Measurements from ENCODE around the gene INAFM1. TPM values are rescaled to one million over a fixed set of nuclear protein-coding genes. Genes with fewer than 3 reads are reported as not detected.
"Not testable (repeated sequence)": the region's sequence is repeated elsewhere in the genome, so short reads cannot be mapped to it uniquely, and the experiment has no call there.

Gene INAFM1
- polyA plus RNA-seq, 4 donors, result 6.5 to 11.7 (median 7.6) TPM

DNA sequence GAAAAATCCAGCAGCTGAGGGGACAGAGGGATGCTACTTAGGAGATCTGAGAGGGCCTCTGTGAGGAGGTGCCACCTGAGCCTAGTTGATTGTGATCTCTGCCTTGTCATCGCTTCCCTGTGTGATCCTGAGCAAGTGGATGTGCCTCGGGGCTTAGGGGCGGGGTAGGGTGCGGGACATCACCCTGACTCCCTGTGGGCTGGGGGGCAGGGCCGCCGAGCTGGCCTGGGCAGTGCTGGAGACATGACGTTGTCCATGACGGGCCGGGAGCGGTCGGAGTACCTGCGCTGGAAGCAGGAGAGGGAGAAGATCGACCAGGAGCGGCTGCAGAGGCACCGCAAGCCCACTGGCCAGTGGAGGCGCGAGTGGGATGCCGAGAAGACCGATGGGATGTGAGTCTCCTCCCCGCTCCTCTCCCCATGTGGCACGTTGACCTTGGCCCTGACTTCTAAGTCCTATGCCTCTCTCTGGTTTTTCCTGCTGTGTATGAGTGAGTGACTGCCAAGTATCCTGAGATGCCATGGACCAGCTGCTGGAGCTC, 8.2 kb upstream of the INAFM1 start:
- DNase-seq (ENCODE audit: low read depth in 4 of 4, low spot score in 3 of 4), result no peak

DNA sequence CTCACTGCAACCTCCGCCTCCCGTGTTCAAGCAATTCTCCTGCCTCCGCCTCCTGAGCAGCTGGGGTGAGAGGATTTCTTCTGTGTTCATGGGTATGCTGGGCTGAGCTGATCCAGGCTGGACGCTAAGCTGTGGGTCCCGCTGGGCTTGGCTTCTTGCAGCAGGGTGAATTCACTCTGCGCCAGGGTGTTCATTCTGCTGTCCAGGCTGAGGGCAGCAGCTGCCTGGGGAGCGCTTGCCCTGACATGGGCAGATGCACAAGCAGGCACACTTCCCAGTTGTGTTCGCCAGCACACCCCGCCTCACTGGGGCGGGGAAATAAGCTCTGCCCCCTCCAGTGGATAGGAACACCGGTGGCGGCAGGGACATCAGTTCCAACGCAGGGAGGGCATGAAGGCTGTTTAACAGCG, 7.3 kb upstream of the INAFM1 start:
- DNase-seq (ENCODE audit: low read depth in 4 of 4, low spot score in 3 of 4), result no peak

DNA sequence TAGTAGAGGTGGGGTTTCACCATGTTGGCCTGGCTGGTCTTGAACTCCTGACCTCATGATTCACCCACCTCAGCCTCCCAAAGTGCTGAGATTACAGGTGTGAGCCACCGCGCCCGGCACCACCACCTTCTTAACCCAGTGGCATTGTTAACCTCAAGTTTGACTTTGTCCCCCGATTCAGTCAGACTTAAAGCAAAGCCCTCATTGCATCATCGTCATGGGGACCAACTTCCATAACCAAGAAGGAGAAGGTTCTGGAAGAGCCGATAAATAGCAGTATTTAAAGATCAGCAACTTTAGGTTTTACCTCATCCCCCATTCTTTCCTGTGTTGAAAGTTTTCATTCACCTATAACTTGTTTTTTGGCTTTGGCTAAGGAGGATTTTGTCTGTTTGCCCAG, 6.7 kb upstream of the INAFM1 start:
- no peak for DNase-seq (ENCODE audit: low read depth in 4 of 4, low spot score in 3 of 4)

DNA sequence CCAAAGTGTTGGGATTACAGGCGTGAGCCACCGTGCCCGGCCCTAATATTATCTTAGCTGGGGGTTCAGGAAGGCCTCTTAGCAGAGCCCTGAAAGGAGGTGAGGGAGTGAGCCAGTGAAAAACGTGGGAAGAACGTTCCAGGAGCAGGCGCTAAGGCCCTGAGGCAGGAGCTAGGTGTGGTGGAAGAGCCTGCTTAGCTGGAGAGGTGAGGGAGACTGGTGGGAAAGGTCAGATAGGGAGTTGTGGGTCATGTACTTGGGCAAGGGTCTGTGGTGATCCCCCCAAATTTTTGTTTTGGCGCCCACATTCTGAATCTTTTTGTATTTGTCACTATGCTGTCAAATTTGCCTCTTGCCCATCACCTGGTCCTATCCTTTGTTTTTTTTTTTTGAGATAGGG, 5.1 kb upstream of the INAFM1 start:
- DNase-seq (ENCODE audit: low read depth in 4 of 4, low spot score in 3 of 4), result no peak

DNA sequence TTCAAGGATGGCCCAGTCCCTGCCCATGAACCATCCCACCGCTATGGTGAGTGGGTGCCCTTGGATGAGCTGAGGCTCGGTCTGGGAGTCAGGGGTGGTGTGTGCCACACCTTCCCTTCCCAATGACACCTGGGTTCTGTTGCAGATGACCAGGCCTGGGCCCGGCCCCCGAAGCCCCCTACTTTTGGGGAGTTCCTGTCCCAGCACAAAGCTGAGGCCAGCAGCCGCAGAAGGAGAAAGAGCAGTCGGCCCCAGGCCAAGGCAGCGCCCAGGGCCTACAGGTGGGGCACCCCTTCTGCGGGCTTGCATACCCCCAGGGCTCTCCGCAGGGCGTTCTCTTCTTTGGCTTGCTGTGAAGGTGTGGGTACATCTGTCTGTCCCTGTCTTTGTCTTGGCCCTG, 4.3 kb upstream of the INAFM1 start:
- DNase-seq (ENCODE audit: low read depth in 4 of 4, low spot score in 3 of 4), result no peak

DNA sequence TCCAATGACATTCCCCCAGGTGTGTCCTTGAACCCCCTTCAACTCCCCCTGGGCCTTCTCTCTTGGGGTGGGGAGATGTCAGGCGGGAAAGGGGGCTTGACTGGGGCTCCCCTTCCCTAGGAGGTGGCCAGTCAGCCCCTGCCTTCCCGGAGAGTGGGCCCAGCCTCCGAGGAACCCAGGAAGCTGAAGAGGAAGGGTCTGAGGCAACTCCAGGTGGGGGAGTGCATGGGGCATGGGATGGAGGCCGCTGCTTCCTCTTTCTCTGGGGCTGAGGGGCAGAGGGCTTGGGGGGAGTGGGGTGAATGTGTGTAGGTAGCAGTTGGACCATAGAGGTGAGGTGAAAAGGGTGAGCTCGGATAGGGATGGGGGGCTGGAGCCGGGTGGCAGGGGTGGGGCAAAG, 2.7 kb upstream of the INAFM1 start:
- DNase-seq (ENCODE audit: low read depth in 4 of 4, low spot score in 3 of 4), result no peak

DNA sequence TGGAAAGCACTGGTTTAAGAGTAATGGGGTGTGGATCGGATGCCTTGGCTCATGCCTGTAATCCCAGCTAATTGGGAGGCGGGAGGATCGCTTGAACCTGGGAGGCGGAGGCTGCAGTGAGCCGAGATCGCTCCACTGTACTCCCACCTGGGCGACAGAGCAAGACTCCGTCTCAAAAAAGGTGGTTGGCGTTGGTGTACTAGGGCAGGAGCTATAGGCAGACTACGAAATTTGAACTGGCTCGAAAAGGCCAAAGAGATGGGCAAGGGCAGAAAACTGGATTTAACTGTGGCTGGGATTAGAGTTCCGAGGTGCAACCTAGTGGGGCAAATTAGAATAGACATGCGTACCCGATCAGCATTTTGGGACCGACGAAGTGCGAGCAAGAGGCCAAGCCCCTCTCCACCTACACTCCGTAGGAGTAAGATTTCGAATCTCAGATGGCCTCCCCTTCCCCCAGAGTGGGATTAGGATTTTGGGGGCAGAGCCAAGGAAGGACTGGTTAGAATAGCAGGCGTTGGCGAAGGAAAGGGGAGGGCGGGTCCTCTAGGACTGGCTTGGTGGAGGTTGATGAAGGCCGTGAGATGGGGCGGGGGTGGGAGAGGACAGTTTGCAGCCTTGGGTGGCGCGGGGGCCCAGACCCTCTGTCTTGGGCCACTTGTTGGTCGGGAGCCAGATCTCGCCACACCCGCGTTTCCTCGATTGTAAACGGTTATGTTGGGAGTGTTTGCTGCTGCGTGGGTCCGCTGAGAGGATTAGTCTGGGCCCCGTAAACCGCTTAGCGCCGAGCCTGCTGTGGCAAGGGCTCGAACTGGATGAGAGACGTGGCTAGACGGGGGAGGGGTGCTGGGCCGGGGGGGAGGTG, 2.0 kb upstream of the INAFM1 start:
- DNase-seq (ENCODE audit: low read depth in 4 of 4, low spot score in 3 of 4), result no peak

DNA sequence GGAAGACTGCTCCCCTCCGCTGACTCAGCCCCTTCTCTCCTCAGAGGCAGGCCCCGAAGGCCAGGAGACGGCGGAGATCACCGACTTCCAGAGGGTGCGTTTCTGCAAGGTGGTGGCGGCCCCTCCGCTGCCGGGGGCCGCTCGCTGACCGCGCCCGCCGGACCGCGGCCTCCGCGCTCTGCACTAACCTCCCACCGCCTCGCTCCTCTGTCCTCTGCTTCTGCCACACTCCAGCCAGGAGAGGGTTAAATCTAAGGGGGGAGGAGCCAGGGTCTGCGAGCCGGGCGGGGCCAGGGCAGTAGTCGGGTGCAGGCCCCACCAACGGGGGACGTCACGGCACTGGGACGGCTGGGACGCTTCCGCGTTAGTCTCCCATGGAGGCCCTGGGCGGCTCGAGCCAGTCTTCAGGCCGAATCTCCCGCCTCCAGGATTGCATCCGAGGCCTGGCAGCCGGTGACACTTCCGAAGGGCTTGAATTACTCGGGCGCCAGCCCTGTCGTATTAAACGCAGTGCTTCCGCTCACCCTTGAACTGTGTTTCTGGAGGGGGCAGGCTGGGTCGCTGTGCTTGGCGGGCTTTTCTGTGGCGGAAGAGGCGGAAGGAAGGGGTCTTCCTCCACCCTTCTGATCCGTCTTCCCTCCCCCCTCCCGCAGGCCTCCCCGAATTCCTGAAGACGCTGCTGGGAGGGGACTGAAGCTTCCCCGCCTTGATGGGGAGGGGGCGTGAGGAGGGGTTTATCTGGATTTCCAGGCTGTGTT, 1.2 kb upstream of the INAFM1 start:
- DNase-seq (ENCODE audit: low read depth in 4 of 4, low spot score in 3 of 4), result peak; percentile 75 to 84 (median 80)

DNA sequence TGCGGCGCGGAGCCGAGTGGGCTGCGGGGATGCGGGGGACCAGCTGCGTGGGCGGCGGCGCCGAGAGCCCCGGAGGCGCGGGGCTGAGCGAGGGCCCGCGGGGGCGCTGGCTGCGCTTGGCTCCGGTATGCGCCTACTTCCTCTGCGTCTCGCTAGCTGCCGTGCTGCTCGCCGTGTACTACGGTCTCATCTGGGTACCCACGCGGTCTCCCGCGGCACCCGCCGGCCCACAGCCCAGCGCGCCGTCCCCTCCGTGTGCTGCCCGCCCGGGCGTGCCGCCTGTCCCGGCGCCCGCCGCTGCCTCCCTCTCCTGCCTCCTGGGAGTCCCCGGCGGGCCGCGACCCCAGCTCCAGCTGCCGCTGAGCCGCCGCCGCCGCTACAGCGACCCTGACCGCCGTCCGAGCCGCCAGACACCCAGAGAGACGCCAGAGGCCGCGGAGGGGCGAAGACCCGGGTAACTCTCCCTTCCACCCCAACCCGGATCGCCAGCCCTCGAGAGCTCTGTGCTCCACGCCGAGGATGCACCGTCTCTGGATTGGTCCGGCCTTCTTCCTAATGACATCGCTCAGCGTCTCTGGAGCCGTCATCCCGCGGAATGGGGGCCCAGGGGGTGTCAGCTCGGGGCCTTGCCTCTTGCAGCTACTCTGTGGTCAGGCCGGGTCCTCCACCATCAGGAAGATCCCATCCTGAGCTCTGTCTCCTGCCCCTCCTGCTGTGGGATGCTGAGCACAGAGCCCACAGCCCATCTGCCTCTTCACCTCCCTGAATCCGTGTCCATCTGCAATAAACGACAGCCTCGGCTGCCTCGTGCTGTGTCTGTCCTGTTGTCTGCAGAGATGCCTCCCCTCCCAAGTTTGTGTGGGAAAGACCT, 441 bp downstream of the INAFM1 start:
- no peak for DNase-seq (ENCODE audit: low read depth in 4 of 4, low spot score in 3 of 4)

DNA sequence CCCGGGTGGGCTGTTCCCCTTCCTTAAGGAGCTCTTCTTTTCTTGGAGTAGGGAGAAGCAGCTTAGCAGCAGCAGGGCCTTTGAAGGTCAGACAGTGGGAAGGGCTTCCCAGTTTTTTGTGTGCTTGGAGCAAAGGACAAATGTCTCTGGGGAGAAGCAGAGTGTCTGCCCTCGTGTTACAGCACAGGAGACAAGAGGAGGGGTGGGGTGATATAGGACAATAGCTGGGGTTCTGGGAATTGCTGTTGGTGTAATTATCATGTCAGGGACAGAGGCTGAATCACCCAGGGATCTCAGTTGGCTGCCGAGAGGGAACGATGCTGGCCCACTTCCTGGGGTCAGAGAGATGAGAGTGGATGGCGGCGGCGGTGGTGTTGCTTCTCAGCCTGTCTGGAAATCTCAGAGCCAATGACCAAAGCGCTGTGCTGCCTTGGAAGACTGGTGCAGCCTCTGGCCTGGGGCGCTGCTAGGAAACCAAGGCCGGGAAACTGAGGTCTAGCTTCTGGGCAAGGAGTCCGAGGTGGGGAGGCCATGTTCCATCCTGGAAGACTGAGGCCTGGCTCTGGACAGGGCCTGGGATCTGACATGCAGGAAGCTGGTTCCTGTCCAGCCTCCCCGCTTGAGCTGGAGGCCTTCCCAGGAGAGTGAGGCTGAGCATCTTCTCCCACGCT, 1.2 kb downstream of the INAFM1 start:
- no peak for DNase-seq (ENCODE audit: low read depth in 4 of 4, low spot score in 3 of 4)

DNA sequence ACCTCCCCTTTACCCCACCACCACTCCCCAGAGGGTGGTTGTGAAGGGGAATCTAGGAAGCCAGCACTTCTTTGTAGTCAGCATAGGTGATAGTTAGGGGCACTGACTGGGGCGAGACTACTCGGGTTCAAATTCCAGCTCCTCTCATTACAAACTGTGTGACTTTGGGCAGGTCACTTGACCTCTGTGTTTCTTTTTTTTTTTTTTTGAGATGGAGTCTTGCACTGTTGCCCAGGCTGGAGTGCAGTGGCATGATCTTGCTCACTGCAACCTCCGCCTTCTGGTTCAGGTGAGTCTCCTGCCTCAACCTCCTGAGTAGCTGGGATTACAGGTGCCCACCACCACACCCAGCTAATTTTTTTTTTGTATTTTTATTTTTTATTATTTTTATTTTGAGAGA, 1.8 kb downstream of the INAFM1 start:
- DNase-seq (ENCODE audit: low read depth in 4 of 4, low spot score in 3 of 4), result not testable (repeated sequence)

DNA sequence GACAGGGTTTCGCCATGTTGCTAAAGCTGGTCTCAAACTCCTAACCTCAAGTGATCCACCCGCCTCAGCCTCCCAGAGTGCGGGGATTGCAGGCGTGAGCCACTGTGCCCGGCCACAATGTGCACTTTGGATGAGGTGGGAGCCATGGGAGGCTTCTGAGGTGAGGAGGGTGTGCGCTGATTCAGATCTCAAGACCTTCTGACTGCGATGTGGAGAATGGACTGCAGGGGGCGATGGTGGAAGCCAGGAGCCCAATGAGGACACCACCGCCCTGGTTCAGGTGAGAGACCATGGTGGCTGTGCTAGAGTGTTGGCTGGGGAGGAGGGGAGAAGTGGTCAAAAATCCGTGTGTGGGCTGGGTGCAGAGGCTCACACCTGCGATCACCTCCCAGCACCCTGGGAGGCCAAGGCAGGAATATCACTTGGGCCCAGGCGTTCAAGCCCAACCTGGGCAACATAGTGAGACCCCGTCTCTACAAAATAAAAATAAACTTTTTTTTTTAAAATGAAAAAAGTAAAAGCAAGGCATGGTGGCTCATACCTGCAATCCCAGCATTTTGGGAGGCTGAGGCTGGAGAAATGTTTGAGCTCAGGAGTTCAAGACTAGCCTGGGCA, 5.6 kb downstream of the INAFM1 start:
- no peak for DNase-seq (ENCODE audit: low read depth in 4 of 4, low spot score in 3 of 4)

DNA sequence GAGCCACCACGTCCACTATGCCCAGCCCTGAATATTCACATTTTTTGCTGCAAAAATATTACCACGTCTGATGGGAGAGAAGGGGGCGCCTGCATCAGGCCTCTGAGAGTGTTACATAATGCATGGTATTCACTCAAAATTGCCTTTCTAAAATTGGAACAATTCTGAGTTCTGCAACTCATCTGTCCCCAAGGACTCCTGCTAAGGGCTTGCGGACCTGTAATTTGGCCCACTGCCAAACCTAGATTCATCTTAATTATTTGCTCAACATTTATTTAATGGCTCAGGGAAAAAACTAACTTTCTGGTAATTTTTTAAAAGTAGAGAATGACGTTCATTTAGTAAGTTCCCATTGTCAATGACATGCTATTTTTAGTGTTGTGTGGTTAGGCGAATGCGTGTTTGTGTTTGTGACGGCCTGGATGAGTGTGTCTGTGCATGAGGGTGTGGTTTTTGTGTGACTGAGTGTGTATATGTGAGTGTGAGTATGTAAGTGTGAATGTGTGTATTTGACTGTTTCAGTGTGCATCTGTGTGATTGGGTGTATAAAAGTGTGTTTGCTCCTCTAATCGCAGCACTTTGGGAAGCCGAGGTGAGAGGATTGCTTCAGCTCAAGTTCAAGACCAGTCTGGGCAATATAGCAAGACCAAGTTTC, 8.8 kb downstream of the INAFM1 start:
- no peak for DNase-seq (ENCODE audit: low read depth in 4 of 4, low spot score in 3 of 4)

DNA sequence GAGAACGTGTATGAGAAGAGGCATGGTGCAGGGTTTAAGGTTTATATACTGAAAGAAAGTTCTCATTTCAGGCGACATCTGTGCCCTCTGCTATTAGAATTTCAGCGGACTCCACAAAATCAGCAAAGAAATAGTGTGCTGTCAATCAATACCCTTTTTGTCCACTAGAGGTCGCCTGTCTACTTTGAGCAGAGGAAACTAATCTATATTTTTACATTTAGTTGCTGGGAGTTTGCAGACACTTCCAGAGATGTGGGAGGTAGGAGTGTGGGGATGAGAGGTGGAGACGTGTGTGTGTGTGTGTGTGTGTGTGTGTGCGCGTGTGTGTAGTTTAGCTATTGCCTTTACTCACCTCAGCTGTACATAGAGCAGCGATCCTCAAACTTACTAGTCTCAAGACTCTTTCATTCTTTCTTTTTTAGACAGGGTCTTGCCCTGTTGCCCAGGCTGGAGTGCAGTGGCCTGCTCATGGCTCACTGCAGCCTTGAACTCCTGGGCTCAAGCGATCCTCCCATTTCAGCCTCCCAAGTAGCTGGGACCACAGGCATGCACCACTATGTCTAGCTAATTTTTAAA, 9.7 kb downstream of the INAFM1 start:
- DNase-seq (ENCODE audit: low read depth in 4 of 4, low spot score in 3 of 4), result peak in 1 of 4 donors; percentile 38

DNA sequence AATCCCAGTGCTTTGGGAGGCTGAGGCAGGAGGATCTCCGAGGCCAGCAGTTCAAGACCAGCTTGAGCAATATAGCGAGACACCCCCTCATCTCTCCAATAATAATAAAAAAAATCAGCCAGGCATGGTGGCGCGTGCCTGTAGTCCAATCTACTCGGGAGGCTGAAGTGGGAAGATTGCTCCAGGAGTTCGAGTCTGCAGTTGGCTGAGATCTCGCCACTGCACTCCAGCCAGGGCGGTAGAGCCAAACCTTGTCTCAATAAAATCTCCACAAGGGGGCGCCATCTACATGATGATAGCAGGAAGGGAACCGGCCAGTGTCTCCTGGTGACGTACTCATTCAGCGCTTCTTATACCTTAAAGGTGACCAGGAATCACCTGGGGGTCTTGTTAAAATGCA, 21.4 kb downstream of the INAFM1 start:
- peak in 1 of 4 donors; percentile 60 for DNase-seq (ENCODE audit: low read depth in 4 of 4, low spot score in 3 of 4)

DNA sequence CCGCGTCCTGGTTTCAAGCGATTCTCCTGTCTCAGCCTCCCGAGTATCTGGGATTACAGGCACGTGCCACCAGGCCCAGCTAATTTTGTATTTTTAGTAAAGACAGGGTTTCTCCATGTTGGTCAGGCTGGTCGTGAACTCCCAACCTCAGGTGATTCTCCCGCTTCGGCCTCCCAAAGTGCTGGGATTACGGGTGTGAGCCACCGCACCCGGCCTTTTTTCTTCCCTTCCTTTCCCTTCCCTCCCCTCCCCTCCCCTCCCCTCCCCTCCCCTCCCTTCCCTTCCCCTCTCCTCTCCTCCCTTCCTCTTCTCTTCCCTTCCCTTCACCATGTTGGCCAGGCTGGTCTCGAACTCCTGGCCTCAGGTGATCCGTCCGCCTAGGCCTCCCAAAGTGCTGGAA, 26.2 kb downstream of the INAFM1 start:
- DNase-seq (ENCODE audit: low read depth in 4 of 4, low spot score in 3 of 4), result not testable (repeated sequence)

DNA sequence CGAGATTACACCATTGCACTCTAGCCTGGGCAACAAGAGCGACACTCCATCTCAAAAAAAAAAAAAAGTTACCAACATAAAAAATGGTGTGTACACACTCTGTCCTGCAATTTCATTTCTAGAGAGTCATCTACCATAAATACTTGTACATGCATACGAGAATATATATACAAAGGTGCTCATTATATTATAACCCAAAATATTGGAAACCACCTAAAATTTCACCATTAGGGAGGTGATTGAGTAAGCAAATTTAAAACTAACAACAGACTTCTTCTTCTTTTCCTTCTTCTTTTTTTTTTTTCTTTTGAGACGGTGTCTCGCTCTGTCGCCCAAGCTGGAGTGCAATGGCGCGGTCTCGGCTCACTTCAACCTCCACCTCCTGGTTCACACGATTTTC, 27.6 kb downstream of the INAFM1 start:
- no peak for DNase-seq (ENCODE audit: low read depth in 4 of 4, low spot score in 3 of 4)

DNA sequence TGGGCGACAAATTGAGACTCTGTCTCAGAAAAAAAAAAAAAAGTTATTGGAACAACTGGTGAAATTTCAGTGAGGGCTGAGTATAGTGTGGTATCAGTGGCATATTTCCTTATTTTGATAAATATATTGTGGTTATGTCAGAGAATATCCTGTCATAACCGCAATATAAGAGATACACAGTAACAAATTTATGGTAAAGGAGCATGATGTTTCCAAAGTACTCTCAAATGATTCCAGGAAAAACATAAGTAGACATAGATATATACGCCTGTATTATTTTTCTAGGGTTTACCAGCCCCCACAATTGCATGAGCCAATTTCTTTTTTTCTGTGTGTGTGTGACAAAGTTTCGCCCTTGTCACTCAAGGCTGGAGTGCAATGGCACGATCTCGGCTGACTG, 29.3 kb downstream of the INAFM1 start:
- no peak for DNase-seq (ENCODE audit: low read depth in 4 of 4, low spot score in 3 of 4)

DNA sequence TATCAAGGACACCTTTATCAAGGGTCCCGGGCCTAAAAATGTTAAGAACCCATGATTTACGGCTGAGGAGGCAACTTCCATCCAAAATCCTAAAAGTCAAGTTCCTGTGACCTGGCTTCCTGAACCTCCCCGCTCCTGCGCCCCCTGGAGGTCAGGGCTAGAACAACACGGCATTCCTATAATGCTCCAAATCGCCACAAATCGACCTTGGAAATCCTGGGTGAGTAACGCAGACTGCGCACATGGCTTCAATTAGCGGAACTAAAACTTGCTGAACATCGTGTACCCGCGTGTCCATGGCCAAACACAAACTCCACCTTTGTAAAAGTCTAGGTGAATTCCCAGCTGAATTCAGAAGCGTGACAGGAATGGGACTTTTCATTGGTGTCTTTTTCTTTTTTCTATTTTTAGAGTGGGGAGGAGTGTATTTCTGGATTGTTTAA, 30.6 kb downstream of the INAFM1 start:
- peak in 1 of 4 donors; percentile 18 for DNase-seq (ENCODE audit: low read depth in 4 of 4, low spot score in 3 of 4)

Measured in right renal pelvis (tissue), 4 donors.